CD14-positive monocyte (primary cell): Measurements from ENCODE around the gene ANP32B. TPM values are rescaled to one million over a fixed set of nuclear protein-coding genes. Genes with fewer than 3 reads are reported as not detected.
A peak's percentile ranks its signal among the peaks of the same experiment; 100 is the strongest.

Source experiments
- DNase-seq, 3 donors: peaks; one replicate each; pipeline ENCODE4 v3.0.0-alpha.2; 2011 to 2022
- H2AFZ ChIP-seq: 2 replicates; pipeline ENCODE4 v1.6.0; 2012; ENCODE audit warnings: mild to moderate bottlenecking, low read depth, low read length, inconsistent platforms; ENCODE audit not compliant: insufficient read depth, poor library complexity, severe bottlenecking
- H3K27ac ChIP-seq, 2 donors: 1 replicate in 1 of 2; 2 replicates in 1 of 2; pipeline ENCODE4 v1.5.1; 2012 to 2013; ENCODE audit warnings: low read length in 2 of 2, control low read depth in 1 of 2, inconsistent platforms in 1 of 2, low read depth in 1 of 2, mild to moderate bottlenecking in 1 of 2
- H3K27me3 ChIP-seq, 2 donors: one replicate each; pipeline versions ENCODE4 v1.6.0 to v1.6.1; 2011 to 2013; ENCODE audit warnings: low read length in 2 of 2; ENCODE audit not compliant: control insufficient read depth in 2 of 2, insufficient read depth in 2 of 2
- H3K36me3 ChIP-seq, 2 donors: replicated peaks in 1 of 2; 1 replicate in 1 of 2; 2 replicates in 1 of 2; pipeline versions ENCODE4 v1.5.1 to v1.6.1; 2012 to 2013; ENCODE audit warnings: low read length in 2 of 2, control low read depth in 1 of 2, inconsistent platforms in 1 of 2, mild to moderate bottlenecking in 1 of 2; ENCODE audit not compliant: insufficient read depth in 2 of 2, control insufficient read depth in 1 of 2
- H3K4me1 ChIP-seq, 2 donors: 1 replicate in 1 of 2; 2 replicates in 1 of 2; pipeline versions ENCODE4 v1.5.1 to v1.6.1; 2012 to 2013; ENCODE audit warnings: low read length in 2 of 2, control low read depth in 1 of 2, inconsistent platforms in 1 of 2, mild to moderate bottlenecking in 1 of 2, moderate library complexity in 1 of 2; ENCODE audit not compliant: insufficient read depth in 2 of 2, control insufficient read depth in 1 of 2
- H3K4me2 ChIP-seq: replicated peaks from 2 replicates; pipeline ENCODE3; 2012; ENCODE audit warnings: low read length, moderate library complexity, mild to moderate bottlenecking; ENCODE audit not compliant: poor library complexity, severe bottlenecking; ENCODE audit errors: extremely low read depth
- H3K4me3 ChIP-seq, 3 experiments: fragments of 200-600 bp in 1 of 3; sonication (generic) in 1 of 3; replicated peaks in 1 of 3; 1 replicate in 2 of 3; 2 replicates in 1 of 3; pipeline ENCODE4 v1.5.1; 2011 to 2013; ENCODE audit warnings: low read length in 3 of 3, mild to moderate bottlenecking in 3 of 3, control low read depth in 2 of 3, low read depth in 2 of 3, inconsistent platforms in 1 of 3, moderate library complexity in 1 of 3
- H3K79me2 ChIP-seq: 2 replicates; pipeline ENCODE4 v1.6.0; 2012; ENCODE audit warnings: mild to moderate bottlenecking, control low read depth, inconsistent platforms, low read length, moderate library complexity; ENCODE audit not compliant: insufficient read depth
- H3K9ac ChIP-seq: 2 replicates; pipeline ENCODE4 v1.6.0; 2017; ENCODE audit warnings: low read length, mild to moderate bottlenecking; ENCODE audit not compliant: insufficient read depth, poor library complexity, severe bottlenecking
- H3K9me3 ChIP-seq, 2 donors: replicated peaks in 1 of 2; 1 replicate in 1 of 2; 2 replicates in 1 of 2; pipeline versions ENCODE4 v1.5.1 to v1.6.1; 2012 to 2013; ENCODE audit warnings: low read length in 2 of 2, control low read depth in 1 of 2; ENCODE audit not compliant: control insufficient read depth in 1 of 2, insufficient read depth in 1 of 2
- H4K20me1 ChIP-seq: 2 replicates; pipeline ENCODE4 v1.6.0; 2012; ENCODE audit warnings: mild to moderate bottlenecking, low read length, control low read depth, moderate library complexity; ENCODE audit not compliant: insufficient read depth
- H3K27ac Mint-ChIP-seq, 7 donors: one replicate each; pipeline ENCODE4 v1.8.0; 2020; ENCODE audit warnings: mild to moderate bottlenecking in 7 of 7, mixed read lengths in 7 of 7, moderate library complexity in 6 of 7, inconsistent platforms in 2 of 7
- H3K27me3 Mint-ChIP-seq, 3 donors: one replicate each; pipeline ENCODE4 v1.8.0; 2021 to 2022; ENCODE audit warnings: low read depth in 3 of 3, mild to moderate bottlenecking in 3 of 3, mixed read lengths in 3 of 3, moderate library complexity in 3 of 3, inconsistent platforms in 1 of 3
- H3K36me3 Mint-ChIP-seq, 2 donors: one replicate each; pipeline ENCODE4 v1.8.0; 2020; ENCODE audit warnings: mixed read lengths in 2 of 2, inconsistent platforms in 1 of 2, mild to moderate bottlenecking in 1 of 2
- H3K4me1 Mint-ChIP-seq: one replicate; pipeline ENCODE4 v1.8.0; 2020; ENCODE audit warnings: mild to moderate bottlenecking, mixed read lengths
- H3K4me3 Mint-ChIP-seq, 2 donors: one replicate each; pipeline ENCODE4 v1.8.0; 2020; ENCODE audit warnings: mild to moderate bottlenecking in 2 of 2, mixed read lengths in 2 of 2, moderate library complexity in 1 of 2
- H3K9me3 Mint-ChIP-seq, 7 donors: one replicate each; pipeline ENCODE4 v1.8.0; 2020 to 2022; ENCODE audit warnings: mixed read lengths in 7 of 7, mild to moderate bottlenecking in 6 of 7, moderate library complexity in 6 of 7, inconsistent platforms in 2 of 7
- CTCF ChIP-seq: fragments of 200-600 bp; IDR thresholded peaks from one replicate; pipeline ENCODE4 v1.8.0; 2022; ENCODE audit warnings: antibody characterized with exemption, mild to moderate bottlenecking
- WGBS: methylation state at CpG from one replicate; pipeline ENCODE4 v1.1.5; 2013; ENCODE audit warnings: missing lambda C conversion rate; ENCODE audit not compliant: insufficient coverage; 5-methylcytosine and 5-hydroxymethylcytosine counted together
- intact Hi-C, 2 donors: fragments of 100-400 bp; cut with micrococcal nuclease; formaldehyde crosslinking; loops; one replicate each; pipeline versions ENCODE4 v1.15.0 to v1.15.1; 2023
- polyA plus RNA-seq, 3 donors: library from polyadenylated mRNA; depleted of rRNA in 1 of 3; unstranded in 2 of 3; stranded (reverse) in 1 of 3; fragments of 300-500 nt in 2 of 3; fragments of >200 nt in 1 of 3; fragmentation: Illumina TruSeq in 2 of 3; gene quantifications; 1 replicate in 2 of 3; 2 replicates in 1 of 3; pipeline ENCODE4 v1.2.3, GENCODE V29; 2012 to 2021

Gene ANP32B
- polyA plus RNA-seq, 3 donors = 29.7 to 40.7 (median 30.8) TPM

GRCh38 chr9:98009936-98010335 is 26.8 kb downstream of the ANP32B start:
- no peak overlapping the region for H3K4me3 Mint-ChIP-seq
- H4K20me1 ChIP-seq = peaks cover 33% of the 10 kb centered on the region
- no peak overlapping the region for H2AFZ ChIP-seq
- peak overlapping the region in 6 of 7 donors; percentile 42 to 91 (median 69) for H3K27ac Mint-ChIP-seq
- peak in 1 of 3 donors; percentile 7 for DNase-seq
- peaks cover 93 to 100% of the 10 kb centered on the region in 2 donors for H3K36me3 ChIP-seq
- intact Hi-C loops = no loop called here
- peaks cover 11% of the 10 kb centered on the region for H3K4me1 Mint-ChIP-seq
- no peak overlapping the region for H3K4me3 ChIP-seq
- peaks cover 58% of the 10 kb centered on the region for H3K79me2 ChIP-seq
- H3K27me3 Mint-ChIP-seq = peaks cover 0 to 2% (median 0%) of the 10 kb centered on the region in 3 donors
- no peaks in the 10 kb centered on the region for H3K9me3 ChIP-seq
- H3K27me3 ChIP-seq = no peaks in the 10 kb centered on the region
- peak overlapping the region in 1 of 2 donors; percentile 65 for H3K27ac ChIP-seq
- H3K4me2 ChIP-seq = no peak overlapping the region
- WGBS = 0% methylated on average over 1 of the region's 1 CpG
- TF ChIP-seq CTCF = no peak
- peaks cover 0 to 1% (median 0%) of the 10 kb centered on the region in 7 donors for H3K9me3 Mint-ChIP-seq
- no peak overlapping the region for H3K9ac ChIP-seq
- peaks cover 83 to 96% of the 10 kb centered on the region in 2 donors for H3K36me3 Mint-ChIP-seq
- peaks cover 0 to 8% of the 10 kb centered on the region in 2 donors for H3K4me1 ChIP-seq

- Mint-ChIP-seq H3K9me3 (peaks cover 0 to 1% (median 0%) of the 10 kb centered on the region in 7 donors), H3K36me3 (peaks cover 83 to 96% of the 10 kb centered on the region in 2 donors), H3K27ac (peak overlapping the region in 6 of 7 donors; percentile 16 to 91 (median 72)), H3K4me1 (peaks cover 11% of the 10 kb centered on the region), H3K27me3 (peaks cover 0 to 2% (median 0%) of the 10 kb centered on the region in 3 donors), H3K4me3 (no peak overlapping the region)
- Histone ChIP-seq H3K36me3 (peaks cover 92 to 100% of the 10 kb centered on the region in 2 donors), H2AFZ (no peak overlapping the region), H3K4me2 (no peak overlapping the region), H3K4me3 (no peak overlapping the region), H3K9ac (no peak overlapping the region), H3K9me3 (no peaks in the 10 kb centered on the region), H3K79me2 (peaks cover 54% of the 10 kb centered on the region), H3K4me1 (peaks cover 0 to 8% of the 10 kb centered on the region in 2 donors), H3K27me3 (no peaks in the 10 kb centered on the region), H4K20me1 (peaks cover 30% of the 10 kb centered on the region), H3K27ac (peak overlapping the region in 1 of 2 donors; percentile 65)
- intact Hi-C loops = no loop called here
- DNase-seq = peak; percentile 35 to 59 (median 36)
- TF ChIP-seq CTCF = no peak
- 47% methylated on average over 2 of the region's 2 CpGs for WGBS
Measured at GRCh38 chr9:98010445-98010844, 27.3 kb downstream of the ANP32B start.
